Neural cell (in vitro differentiated cells): Measurements from ENCODE around the gene GALNT10. TPM values are rescaled to one million over a fixed set of nuclear protein-coding genes. Genes with fewer than 3 reads are reported as not detected.

ENCODE experiments used
- H2AFZ ChIP-seq: fragments of 200-600, 300-800 bp; sonication (generic), shearing (Covaris generic); 2 replicates; pipeline ENCODE4 v1.6.0; 2014; ENCODE audit warnings: low read depth, mild to moderate bottlenecking, antibody characterized with exemption, low read length, moderate library complexity
- H3F3A ChIP-seq: fragments of 200-600 bp; shearing (Covaris generic); 2 replicates; pipeline ENCODE4 v1.6.1; 2016; ENCODE audit warnings: mild to moderate bottlenecking, moderate library complexity, mixed read lengths, antibody characterized with exemption, low read length; ENCODE audit not compliant: insufficient read depth, poor library complexity, severe bottlenecking
- H3K27ac ChIP-seq: fragments of 200-600, 300-800 bp; sonication (generic), shearing (Covaris generic); 2 replicates; pipeline ENCODE4 v1.5.1; 2014; ENCODE audit warnings: mild to moderate bottlenecking, low read length, moderate library complexity
- H3K27me3 ChIP-seq: fragments of 300-800, 200-600 bp; sonication (generic), shearing (Covaris generic); 2 replicates; pipeline ENCODE4 v1.6.0; 2014; ENCODE audit warnings: mild to moderate bottlenecking, low read depth, low read length, moderate library complexity; ENCODE audit not compliant: insufficient read depth
- H3K36me3 ChIP-seq: fragments of 300-800, 200-600 bp; sonication (generic), shearing (Covaris generic); 2 replicates; pipeline ENCODE4 v1.5.1; 2014; ENCODE audit warnings: mild to moderate bottlenecking, antibody characterized with exemption, low read length, moderate library complexity; ENCODE audit not compliant: insufficient read depth
- H3K4me2 ChIP-seq: fragments of 300-800, 200-600 bp; sonication (generic), shearing (Covaris generic); 2 replicates; pipeline ENCODE4 v1.6.0; 2014; ENCODE audit warnings: mild to moderate bottlenecking, low read length
- H3K4me3 ChIP-seq: fragments of 300-800, 200-600 bp; sonication (generic), shearing (Covaris generic); 2 replicates; pipeline ENCODE4 v1.5.1; 2014; ENCODE audit warnings: mild to moderate bottlenecking, low read length, moderate library complexity
- H3K79me2 ChIP-seq: fragments of 200-600 bp; shearing (Covaris generic); replicated peaks from 2 replicates; pipeline ENCODE4 v1.6.0; 2014; ENCODE audit warnings: mild to moderate bottlenecking, low read length, moderate library complexity; ENCODE audit not compliant: insufficient read depth
- H3K9ac ChIP-seq: fragments of 300-800, 200-600 bp; sonication (generic), shearing (Covaris generic); 2 replicates; pipeline ENCODE4 v1.6.1; 2016; ENCODE audit warnings: mild to moderate bottlenecking, low read length, mixed read lengths
- H3K9me2 ChIP-seq: fragments of 200-600 bp; shearing (Covaris generic); 2 replicates; pipeline ENCODE4 v1.6.1; 2016; ENCODE audit warnings: mild to moderate bottlenecking, low read length, mixed read lengths; ENCODE audit not compliant: insufficient read depth
- H3K9me3 ChIP-seq: fragments of 200-600, 300-800 bp; sonication (generic), shearing (Covaris generic); 2 replicates; pipeline ENCODE4 v1.6.1; 2016; ENCODE audit warnings: mild to moderate bottlenecking, mixed run types, low read length, moderate library complexity, mixed read lengths
- H4K20me1 ChIP-seq: fragments of 200-600 bp; shearing (Covaris generic); 2 replicates; pipeline ENCODE4 v1.6.1; 2016; ENCODE audit warnings: mild to moderate bottlenecking, mixed run types; ENCODE audit not compliant: insufficient read depth
- EP300 ChIP-seq: fragments of 450-650 bp; conservative IDR thresholded peaks from 2 replicates; pipeline ENCODE4 v1.6.1; 2014; ENCODE audit warnings: antibody characterized with exemption, mild to moderate bottlenecking, moderate library complexity; ENCODE audit not compliant: poor library complexity, severe bottlenecking
- EZH2 ChIP-seq: fragments of 200-600, 300-800 bp; shearing (Covaris generic), sonication (generic); IDR thresholded peaks from 2 replicates; pipeline ENCODE4 v1.6.1; 2014; ENCODE audit warnings: antibody characterized with exemption, low read length, borderline replicate concordance, mild to moderate bottlenecking; ENCODE audit not compliant: insufficient read depth, poor library complexity, severe bottlenecking
- MXI1 ChIP-seq: fragments of 450-650 bp; conservative IDR thresholded peaks from 2 replicates; pipeline ENCODE4 v1.6.1; 2014; ENCODE audit warnings: antibody characterized with exemption, mild to moderate bottlenecking; ENCODE audit not compliant: poor library complexity, severe bottlenecking
- POLR2AphosphoS5 ChIP-seq: IDR thresholded peaks from 2 replicates; pipeline ENCODE4 v1.6.1; 2012
- RAD21 ChIP-seq: fragments of 450-650 bp; conservative IDR thresholded peaks from 2 replicates; pipeline ENCODE4 v1.6.1; 2014; ENCODE audit warnings: antibody characterized with exemption, mild to moderate bottlenecking, moderate library complexity
- SMC3 ChIP-seq: fragments of 450-650 bp; conservative IDR thresholded peaks from 2 replicates; pipeline ENCODE4 v1.6.1; 2014; ENCODE audit warnings: antibody characterized with exemption, mild to moderate bottlenecking, moderate library complexity; ENCODE audit not compliant: poor library complexity
- TAF1 ChIP-seq: IDR thresholded peaks from 2 replicates; pipeline ENCODE4 v1.6.1; 2012; ENCODE audit warnings: low read depth
- polyA plus RNA-seq: library from polyadenylated mRNA; depleted of rRNA; stranded (reverse); fragments of >200 nt; gene quantifications from 2 replicates; pipeline ENCODE4 v1.2.3, GENCODE V29; 2014
- TF ChIP-seq, protein P1 (sequence below): fragments of 450-650 bp; IDR thresholded peaks from 2 replicates; pipeline ENCODE4 v1.5.1; 2014; ENCODE audit warnings: antibody characterized with exemption, mild to moderate bottlenecking, moderate library complexity; ENCODE audit not compliant: poor library complexity, severe bottlenecking
- TF ChIP-seq, protein P2 (sequence below): IDR thresholded peaks from 2 replicates; pipeline ENCODE4 v1.6.1; 2012; ENCODE audit warnings: borderline replicate concordance

The GALNT10 gene
- polyA plus RNA-seq, 1 donor from 2014 or later: 3.1 TPM

DNA sequence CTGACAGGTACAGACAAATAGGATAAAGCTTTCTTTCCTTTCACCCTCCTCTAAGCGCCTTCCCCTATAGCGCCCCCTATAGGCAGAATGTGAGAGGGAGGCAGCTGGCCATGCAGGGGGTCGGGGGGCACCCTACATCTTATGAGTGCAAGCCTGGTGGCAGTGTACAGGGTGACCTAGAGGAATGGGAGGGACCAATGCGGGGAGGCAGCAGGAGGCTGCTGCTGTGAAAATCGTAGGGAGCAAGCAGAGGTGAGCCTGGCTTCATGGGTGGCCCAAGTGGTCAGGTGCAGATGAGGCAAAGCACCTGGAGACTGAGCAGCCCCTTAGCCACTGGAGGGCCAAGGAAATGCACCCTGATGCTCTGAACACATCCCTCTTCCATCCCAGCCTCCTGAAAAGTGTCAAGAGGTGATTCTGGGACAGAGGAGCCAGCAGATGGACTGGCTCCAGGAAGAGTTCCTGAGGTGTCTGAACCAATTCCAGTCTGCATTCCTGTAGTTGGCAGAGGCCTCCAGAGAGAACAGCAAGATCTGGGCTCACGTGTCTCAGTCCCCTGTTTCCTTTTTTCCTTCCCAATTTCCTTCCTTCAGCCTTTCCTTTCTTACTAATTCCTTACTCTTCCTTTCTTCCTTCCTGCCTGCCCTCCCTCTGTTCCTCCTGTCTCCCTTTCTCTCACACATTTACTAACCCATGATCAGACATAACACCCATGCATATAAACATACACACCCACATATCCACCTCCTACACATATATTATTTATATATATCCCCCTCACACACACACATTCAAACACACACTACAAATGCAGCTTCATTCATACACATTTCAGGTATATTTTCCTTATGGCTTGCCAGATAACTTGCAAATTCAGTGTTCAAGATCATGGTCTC lies 32.8 kb upstream of the GALNT10 start:
- Histone ChIP-seq H3K9ac (no peak overlapping the region), H4K20me1 (no peaks in the 10 kb centered on the region), H3K27me3 (no peaks in the 10 kb centered on the region), H3K9me3 (no peaks in the 10 kb centered on the region), H3K4me2 (no peak overlapping the region), H3K9me2 (no peaks in the 10 kb centered on the region), H3K36me3 (no peaks in the 10 kb centered on the region), H3F3A (no peaks in the 10 kb centered on the region), H3K4me3 (no peak overlapping the region), H3K79me2 (no peaks in the 10 kb centered on the region), H3K27ac (no peak overlapping the region), H2AFZ (no peak overlapping the region)
- TF ChIP-seq RAD21 (no peak), TAF1 (no peak)
- TF ChIP-seq, protein P1, sequence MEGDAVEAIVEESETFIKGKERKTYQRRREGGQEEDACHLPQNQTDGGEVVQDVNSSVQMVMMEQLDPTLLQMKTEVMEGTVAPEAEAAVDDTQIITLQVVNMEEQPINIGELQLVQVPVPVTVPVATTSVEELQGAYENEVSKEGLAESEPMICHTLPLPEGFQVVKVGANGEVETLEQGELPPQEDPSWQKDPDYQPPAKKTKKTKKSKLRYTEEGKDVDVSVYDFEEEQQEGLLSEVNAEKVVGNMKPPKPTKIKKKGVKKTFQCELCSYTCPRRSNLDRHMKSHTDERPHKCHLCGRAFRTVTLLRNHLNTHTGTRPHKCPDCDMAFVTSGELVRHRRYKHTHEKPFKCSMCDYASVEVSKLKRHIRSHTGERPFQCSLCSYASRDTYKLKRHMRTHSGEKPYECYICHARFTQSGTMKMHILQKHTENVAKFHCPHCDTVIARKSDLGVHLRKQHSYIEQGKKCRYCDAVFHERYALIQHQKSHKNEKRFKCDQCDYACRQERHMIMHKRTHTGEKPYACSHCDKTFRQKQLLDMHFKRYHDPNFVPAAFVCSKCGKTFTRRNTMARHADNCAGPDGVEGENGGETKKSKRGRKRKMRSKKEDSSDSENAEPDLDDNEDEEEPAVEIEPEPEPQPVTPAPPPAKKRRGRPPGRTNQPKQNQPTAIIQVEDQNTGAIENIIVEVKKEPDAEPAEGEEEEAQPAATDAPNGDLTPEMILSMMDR: no peak
- TF ChIP-seq, protein P2, sequence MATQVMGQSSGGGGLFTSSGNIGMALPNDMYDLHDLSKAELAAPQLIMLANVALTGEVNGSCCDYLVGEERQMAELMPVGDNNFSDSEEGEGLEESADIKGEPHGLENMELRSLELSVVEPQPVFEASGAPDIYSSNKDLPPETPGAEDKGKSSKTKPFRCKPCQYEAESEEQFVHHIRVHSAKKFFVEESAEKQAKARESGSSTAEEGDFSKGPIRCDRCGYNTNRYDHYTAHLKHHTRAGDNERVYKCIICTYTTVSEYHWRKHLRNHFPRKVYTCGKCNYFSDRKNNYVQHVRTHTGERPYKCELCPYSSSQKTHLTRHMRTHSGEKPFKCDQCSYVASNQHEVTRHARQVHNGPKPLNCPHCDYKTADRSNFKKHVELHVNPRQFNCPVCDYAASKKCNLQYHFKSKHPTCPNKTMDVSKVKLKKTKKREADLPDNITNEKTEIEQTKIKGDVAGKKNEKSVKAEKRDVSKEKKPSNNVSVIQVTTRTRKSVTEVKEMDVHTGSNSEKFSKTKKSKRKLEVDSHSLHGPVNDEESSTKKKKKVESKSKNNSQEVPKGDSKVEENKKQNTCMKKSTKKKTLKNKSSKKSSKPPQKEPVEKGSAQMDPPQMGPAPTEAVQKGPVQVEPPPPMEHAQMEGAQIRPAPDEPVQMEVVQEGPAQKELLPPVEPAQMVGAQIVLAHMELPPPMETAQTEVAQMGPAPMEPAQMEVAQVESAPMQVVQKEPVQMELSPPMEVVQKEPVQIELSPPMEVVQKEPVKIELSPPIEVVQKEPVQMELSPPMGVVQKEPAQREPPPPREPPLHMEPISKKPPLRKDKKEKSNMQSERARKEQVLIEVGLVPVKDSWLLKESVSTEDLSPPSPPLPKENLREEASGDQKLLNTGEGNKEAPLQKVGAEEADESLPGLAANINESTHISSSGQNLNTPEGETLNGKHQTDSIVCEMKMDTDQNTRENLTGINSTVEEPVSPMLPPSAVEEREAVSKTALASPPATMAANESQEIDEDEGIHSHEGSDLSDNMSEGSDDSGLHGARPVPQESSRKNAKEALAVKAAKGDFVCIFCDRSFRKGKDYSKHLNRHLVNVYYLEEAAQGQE: no peak

DNA sequence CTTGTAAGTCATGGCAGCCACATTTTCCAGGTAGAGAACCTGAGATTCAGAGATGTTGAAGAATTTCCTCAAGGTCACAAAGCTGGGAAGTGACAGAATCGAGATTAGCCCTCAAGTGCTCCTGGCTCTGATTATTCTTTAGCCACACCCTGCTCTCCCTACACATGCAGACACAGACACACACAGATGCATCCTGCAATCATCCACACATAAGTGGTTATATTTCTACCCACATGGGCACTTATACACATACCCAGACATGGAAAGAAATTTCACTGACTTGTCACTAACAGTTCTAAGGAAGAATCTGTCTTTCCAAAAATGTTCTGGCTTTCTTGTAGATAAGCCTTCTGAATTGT lies 32.2 kb upstream of the GALNT10 start:
- Histone ChIP-seq H3K9ac (no peak overlapping the region), H3K4me3 (no peak overlapping the region), H3K4me2 (no peak overlapping the region), H2AFZ (no peak overlapping the region), H3K36me3 (no peaks in the 10 kb centered on the region), H3K27me3 (no peaks in the 10 kb centered on the region), H3F3A (no peaks in the 10 kb centered on the region), H3K9me2 (no peaks in the 10 kb centered on the region), H3K9me3 (no peaks in the 10 kb centered on the region), H3K27ac (no peak overlapping the region), H4K20me1 (no peaks in the 10 kb centered on the region), H3K79me2 (no peaks in the 10 kb centered on the region)
- TF ChIP-seq EZH2 (no peak), MXI1 (no peak), SMC3 (no peak), RAD21 (no peak), TAF1 (no peak), EP300 (no peak), POLR2AphosphoS5 (no peak)
- TF ChIP-seq, protein P1: no peak
- TF ChIP-seq, protein P2: no peak
